ENCODE results near the gene NEDD9. TPM values are rescaled to one million over a fixed set of nuclear protein-coding genes. Genes with fewer than 3 reads are reported as not detected.

The NEDD9 gene
- total and polyA plus RNA-seq, 2 experiments from 2014 or later: 4.4 to 13.0 TPM

GRCh38 chr6:11201772-11202512 lies 30.5 kb downstream of the NEDD9 start:
- Histone ChIP-seq H3K36me3 (ENCODE audit: insufficient read depth) (no peaks in the 10 kb centered on the region), H3F3A (replicated peaks; ENCODE audit: low read depth) (no peaks in the 10 kb centered on the region; the same call in 1 of the 2 replicates), H3K27ac (ENCODE audit: low read depth) (no peak overlapping the region), H4K20me1 (replicated peaks; ENCODE audit: insufficient read depth) (no peaks in the 10 kb centered on the region), H3K79me2 (replicated peaks; ENCODE audit: insufficient read depth) (no peaks in the 10 kb centered on the region), H2AFZ (no peak overlapping the region), H3K27me3 (ENCODE audit: insufficient read depth) (no peaks in the 10 kb centered on the region), H3K4me2 (peak overlapping the region; percentile 30; the same call in 1 of the 2 replicates), H3K4me1 (ENCODE audit: insufficient read depth) (peaks cover 50% of the 10 kb centered on the region), H3K4me3 (no peak overlapping the region), H3K9me2 (ENCODE audit: insufficient read depth) (no peaks in the 10 kb centered on the region)
- no peaks in the 10 kb centered on the region; the same call in 2 of the 3 replicates for H3K36me3 Mint-ChIP-seq (ENCODE audit: low read depth)
- H3K27ac Mint-ChIP-seq: 0 out of 2 replicates have a peak overlapping the region, but pooled peaks have one; percentile 12
- peaks cover 42% of the 10 kb centered on the region for H3K4me1 Mint-ChIP-seq
- H3K27me3 Mint-ChIP-seq (ENCODE audit: insufficient read depth, low read depth, poor library complexity): peaks cover 5% of the 10 kb centered on the region
- H3K9me3 Mint-ChIP-seq: no peaks in the 10 kb centered on the region
- DNase-seq (ENCODE audit: low spot score) (no peak), ATAC-seq (no peak)
- TF ChIP-seq EZH2 (IDR thresholded peaks at IDR 0.05; ENCODE audit: low read depth, unreplicated experiment) (no peak), ZNF114 (CRISPR knock-in tag; IDR thresholded peaks at IDR 0.05) (no peak), ZNF331 (CRISPR knock-in tag; IDR thresholded peaks at IDR 0.05; ENCODE audit: low read depth) (no peak), STAT1 (IDR thresholded peaks at IDR 0.05; ENCODE audit: unreplicated experiment) (no peak)
- no peak overlapping the region for H3K4me3 Mint-ChIP-seq

- H3K9me2 ChIP-seq (ENCODE audit: insufficient read depth): no peaks in the 10 kb centered on the region
- H3K27me3 Mint-ChIP-seq (ENCODE audit: insufficient read depth, low read depth, poor library complexity): peaks cover 3% of the 10 kb centered on the region
- no peak overlapping the region for H3K27ac Mint-ChIP-seq
These were observed 31.5 kb downstream of the NEDD9 start for GRCh38 chr6:11201015-11201414.

More at GRCh38 chr6:11201015-11201414, 31.5 kb downstream of the NEDD9 start:
- H3K36me3 ChIP-seq (ENCODE audit: insufficient read depth): no peaks in the 10 kb centered on the region
- no peak overlapping the region for H3K4me3 ChIP-seq
- H4K20me1 ChIP-seq (replicated peaks; ENCODE audit: insufficient read depth): no peaks in the 10 kb centered on the region
- peaks cover 56% of the 10 kb centered on the region for H3K4me1 ChIP-seq (ENCODE audit: insufficient read depth)
- Mint-ChIP-seq H3K4me3 (no peak overlapping the region), H3K36me3 (ENCODE audit: low read depth) (peaks cover 3% of the 10 kb centered on the region; the same call in 2 of the 3 replicates), H3K9me3 (peaks cover 2% of the 10 kb centered on the region; the same call in 1 of the 3 replicates), H3K4me1 (peaks cover 50% of the 10 kb centered on the region)
- no peak overlapping the region for H2AFZ ChIP-seq
- no peaks in the 10 kb centered on the region for H3K79me2 ChIP-seq (replicated peaks; ENCODE audit: insufficient read depth)
- H3F3A ChIP-seq (replicated peaks; ENCODE audit: low read depth): no peaks in the 10 kb centered on the region; the same call in none of the 2 replicates
- no peaks in the 10 kb centered on the region for H3K27me3 ChIP-seq (ENCODE audit: insufficient read depth)
- TF ChIP-seq EZH2 (IDR thresholded peaks at IDR 0.05; ENCODE audit: low read depth, unreplicated experiment) (no peak), REST (IDR thresholded peaks at IDR 0.05; ENCODE audit: unreplicated experiment) (no peak), ZNF462 (CRISPR knock-in tag; IDR thresholded peaks at IDR 0.05) (no peak), CTCF (conservative IDR thresholded peaks at IDR 0.05; ENCODE audit: low read depth in 2 of 2) (no peak), ZNF114 (CRISPR knock-in tag; IDR thresholded peaks at IDR 0.05) (no peak)
- DNase-seq (ENCODE audit: low spot score): no peak
- no peak overlapping the region for H3K4me2 ChIP-seq
- no peak overlapping the region for H3K27ac ChIP-seq (ENCODE audit: low read depth)
- no peak for ATAC-seq

Measured in GM23338 (cell line).